GM12801 (cell line): ENCODE results near the gene UBE2A.

Source experiments
- CTCF ChIP-seq: IDR thresholded peaks from one replicate; pipeline ENCODE4 v1.5.1; 2011; ENCODE audit warnings: control low read depth; ENCODE audit not compliant: insufficient read length; ENCODE audit errors: extremely low read depth

The UBE2A gene

GRCh38 chrX:119574394-119575266 lies at the start of gene UBE2A:
TSS of gene UBE2A (plus strand) at chrX:119574563. CDS start at chrX:119574712, 149 bp downstream.
- TF ChIP-seq CTCF, result no peak

- TF ChIP-seq CTCF, result no peak
Observed at GRCh38 chrX:119529345-119530276, 44.8 kb upstream of the UBE2A start.

GRCh38 chrX:119537487-119537886 lies 36.9 kb upstream of the UBE2A start:
- no peak for TF ChIP-seq CTCF

GRCh38 chrX:119539872-119540271 lies 34.5 kb upstream of the UBE2A start:
- no peak for TF ChIP-seq CTCF

- TF ChIP-seq CTCF, result no peak
Observed at GRCh38 chrX:119541188-119541587, 33.2 kb upstream of the UBE2A start.

GRCh38 chrX:119549327-119550016 lies 24.9 kb upstream of the UBE2A start:
- TF ChIP-seq CTCF, result no peak

GRCh38 chrX:119552508-119552907 lies 21.9 kb upstream of the UBE2A start:
- TF ChIP-seq CTCF, result no peak
